ENCODE results near the gene BACH2. TPM values are rescaled to one million over a fixed set of nuclear protein-coding genes. Genes with fewer than 3 reads are reported as not detected.
"Not testable (repeated sequence)": the region's sequence is repeated elsewhere in the genome, so short reads cannot be mapped to it uniquely, and the experiment has no call there.

The BACH2 gene
- polyA plus RNA-seq, 1 experiment = 0.10 TPM

DNA sequence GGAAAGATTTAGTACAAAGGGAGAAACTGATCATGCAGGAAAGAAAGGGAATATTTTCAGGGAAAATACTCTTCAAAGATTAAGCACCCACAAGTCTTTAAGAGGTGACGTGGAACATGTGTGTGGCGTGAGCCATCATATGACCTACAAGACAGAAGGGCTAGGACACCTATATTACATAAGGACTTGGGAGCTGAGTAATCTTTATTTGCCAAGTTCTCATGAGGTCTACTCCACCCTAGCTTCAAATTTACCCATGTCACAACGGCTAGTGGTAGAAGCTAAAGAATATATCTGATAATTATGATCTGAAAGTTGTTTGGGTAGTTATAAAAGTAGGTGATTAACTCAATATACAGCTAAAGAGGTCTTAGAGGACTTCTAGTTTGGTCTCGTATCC lies 234.6 kb downstream of the BACH2 start:
- DNase-seq (ENCODE audit: low read depth) = no peak
- peaks cover 2% of the 10 kb centered on the region; the same call in 1 of the 2 replicates for H3K27me3 ChIP-seq (ENCODE audit: control insufficient read depth, insufficient read depth, low read length)
- TF ChIP-seq, protein P1, sequence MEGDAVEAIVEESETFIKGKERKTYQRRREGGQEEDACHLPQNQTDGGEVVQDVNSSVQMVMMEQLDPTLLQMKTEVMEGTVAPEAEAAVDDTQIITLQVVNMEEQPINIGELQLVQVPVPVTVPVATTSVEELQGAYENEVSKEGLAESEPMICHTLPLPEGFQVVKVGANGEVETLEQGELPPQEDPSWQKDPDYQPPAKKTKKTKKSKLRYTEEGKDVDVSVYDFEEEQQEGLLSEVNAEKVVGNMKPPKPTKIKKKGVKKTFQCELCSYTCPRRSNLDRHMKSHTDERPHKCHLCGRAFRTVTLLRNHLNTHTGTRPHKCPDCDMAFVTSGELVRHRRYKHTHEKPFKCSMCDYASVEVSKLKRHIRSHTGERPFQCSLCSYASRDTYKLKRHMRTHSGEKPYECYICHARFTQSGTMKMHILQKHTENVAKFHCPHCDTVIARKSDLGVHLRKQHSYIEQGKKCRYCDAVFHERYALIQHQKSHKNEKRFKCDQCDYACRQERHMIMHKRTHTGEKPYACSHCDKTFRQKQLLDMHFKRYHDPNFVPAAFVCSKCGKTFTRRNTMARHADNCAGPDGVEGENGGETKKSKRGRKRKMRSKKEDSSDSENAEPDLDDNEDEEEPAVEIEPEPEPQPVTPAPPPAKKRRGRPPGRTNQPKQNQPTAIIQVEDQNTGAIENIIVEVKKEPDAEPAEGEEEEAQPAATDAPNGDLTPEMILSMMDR (IDR thresholded peaks at IDR 0.05; ENCODE audit: insufficient read depth, low read depth, low read length) = no peak
- CTCF ChIA-PET = interaction anchor here (1.0 to 1.1 kb wide), 2 partner anchors 16 to 27 kb away, joined by 3 to 4 read pairs; no protein-coding TSS in a partner anchor
- POLR2A ChIA-PET = no interaction called here
- H3K4me3 ChIP-seq (ENCODE audit: low read depth, low read length) = no peak overlapping the region
- no peaks in the 10 kb centered on the region for H3K36me3 ChIP-seq (ENCODE audit: control insufficient read depth, insufficient read depth, low read length)

DNA sequence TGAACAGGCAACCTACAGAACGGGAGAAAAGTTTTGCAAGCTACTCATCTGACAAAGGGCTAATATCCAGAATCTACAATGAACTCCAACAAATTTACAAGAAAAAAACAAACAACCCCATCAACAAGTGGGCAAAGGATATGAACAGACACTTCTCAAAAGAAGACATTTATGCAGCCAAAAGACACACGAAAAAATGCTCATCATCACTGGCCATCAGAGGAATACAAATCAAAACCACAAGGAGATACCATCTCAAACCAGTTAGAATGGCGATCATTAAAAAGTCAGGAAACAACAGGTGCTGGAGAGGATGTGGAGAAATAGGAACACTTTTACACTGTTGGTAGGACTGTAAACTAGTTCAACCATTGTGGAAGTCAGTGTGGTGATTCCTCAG lies 237.5 kb downstream of the BACH2 start:
- H3K36me3 ChIP-seq (ENCODE audit: control insufficient read depth, insufficient read depth, low read length); POLR2A ChIA-PET; DNase-seq (ENCODE audit: low read depth); CTCF ChIA-PET; H3K27me3 ChIP-seq (ENCODE audit: control insufficient read depth, insufficient read depth, low read length); H3K4me3 ChIP-seq (ENCODE audit: low read depth, low read length): not testable (repeated sequence)

- POLR2A ChIA-PET; H3K27me3 ChIP-seq (ENCODE audit: control insufficient read depth, insufficient read depth, low read length); H3K4me3 ChIP-seq (ENCODE audit: low read depth, low read length); DNase-seq (ENCODE audit: low read depth); H3K36me3 ChIP-seq (ENCODE audit: control insufficient read depth, insufficient read depth, low read length); CTCF ChIA-PET: not testable (repeated sequence)
These were observed 240.7 kb downstream of the BACH2 start for GRCh38 chr6:90055924-90056323.

DNA sequence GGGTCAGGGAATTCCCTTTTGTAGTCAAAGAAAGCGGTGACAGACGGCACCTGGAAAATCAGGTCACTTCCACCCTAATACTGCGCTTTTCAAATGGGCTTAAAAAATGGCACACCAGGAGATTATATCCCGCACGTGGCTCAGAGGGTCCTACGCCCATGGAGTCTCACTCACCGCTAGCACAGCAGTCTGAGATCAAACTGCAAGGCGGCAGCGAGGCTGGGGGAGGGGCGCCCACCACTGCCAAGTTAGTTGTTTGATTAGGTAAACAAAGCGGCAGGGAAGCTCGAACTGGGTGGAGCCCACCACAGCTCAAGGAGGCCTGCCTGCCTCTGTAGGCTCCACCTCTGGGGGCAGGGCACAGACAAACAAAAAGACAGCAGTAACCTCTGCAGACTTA lies 242.4 kb downstream of the BACH2 start:
- CTCF ChIA-PET; H3K4me3 ChIP-seq (ENCODE audit: low read depth, low read length); H3K36me3 ChIP-seq (ENCODE audit: control insufficient read depth, insufficient read depth, low read length); POLR2A ChIA-PET; DNase-seq (ENCODE audit: low read depth); H3K27me3 ChIP-seq (ENCODE audit: control insufficient read depth, insufficient read depth, low read length): not testable (repeated sequence)

DNA sequence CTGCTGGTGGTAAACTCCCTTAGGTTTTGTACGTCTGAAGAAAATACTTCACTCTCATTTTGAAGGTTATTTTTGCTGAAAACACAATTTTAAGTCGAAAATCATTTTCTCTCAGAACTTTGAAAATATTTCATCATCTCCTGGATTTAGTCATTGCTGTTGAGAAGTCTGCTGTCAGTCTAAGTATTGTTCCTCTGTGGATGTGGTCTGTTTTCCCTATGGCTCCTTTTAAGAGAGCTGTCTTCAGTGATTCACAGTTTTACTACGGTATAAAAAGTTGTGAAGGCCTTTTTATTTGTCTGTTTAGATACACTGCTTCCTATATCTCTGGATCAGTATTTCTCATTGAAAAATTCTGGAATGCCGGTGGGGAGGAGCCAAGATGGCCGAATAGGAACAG lies 243.0 kb downstream of the BACH2 start:
- ChIA-PET CTCF (interaction anchor here (0.5 kb wide), 1 partner anchor 92 kb away, joined by 3 read pairs; no protein-coding TSS in a partner anchor), POLR2A (no interaction called here)
- no peak for DNase-seq (ENCODE audit: low read depth)
- Histone ChIP-seq H3K4me3 (ENCODE audit: low read depth, low read length) (no peak overlapping the region), H3K36me3 (ENCODE audit: control insufficient read depth, insufficient read depth, low read length) (no peaks in the 10 kb centered on the region), H3K27me3 (ENCODE audit: control insufficient read depth, insufficient read depth, low read length) (no peaks in the 10 kb centered on the region)
- TF ChIP-seq, protein P1 (IDR thresholded peaks at IDR 0.05; ENCODE audit: insufficient read depth, low read depth, low read length) = no peak

DNA sequence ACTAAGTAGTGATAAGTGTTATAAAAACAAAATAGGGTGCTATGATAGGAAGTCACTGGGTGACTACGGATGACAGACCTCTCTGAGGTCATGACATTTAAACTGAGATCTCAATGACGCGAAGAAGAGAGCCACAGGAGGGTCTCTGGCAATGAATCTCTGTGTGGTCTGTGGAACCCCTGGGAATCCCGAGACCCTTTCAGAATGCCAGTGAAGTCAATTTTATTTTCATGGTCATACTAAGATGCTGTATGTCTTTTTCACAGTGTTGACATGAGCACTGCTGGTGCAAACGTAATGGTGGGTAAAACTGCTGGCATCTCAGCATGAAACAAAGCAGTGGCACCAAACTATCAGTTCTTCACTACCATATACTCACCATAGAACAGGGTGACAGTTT lies 247.3 kb downstream of the BACH2 start:
- no peaks in the 10 kb centered on the region for H3K27me3 ChIP-seq (ENCODE audit: control insufficient read depth, insufficient read depth, low read length)
- no peak for DNase-seq (ENCODE audit: low read depth)
- no peaks in the 10 kb centered on the region for H3K36me3 ChIP-seq (ENCODE audit: control insufficient read depth, insufficient read depth, low read length)
- CTCF ChIA-PET = interaction anchor here (1.0 kb wide), 2 partner anchors 43 to 47 kb away, joined by 3 read pairs; no protein-coding TSS in a partner anchor
- no peak overlapping the region for H3K4me3 ChIP-seq (ENCODE audit: low read depth, low read length)
- POLR2A ChIA-PET = no interaction called here
- TF ChIP-seq, protein P1 (IDR thresholded peaks at IDR 0.05; ENCODE audit: insufficient read depth, low read depth, low read length) = no peak

GRCh38 chr6:90048206-90048967 lies 248.3 kb downstream of the BACH2 start:
- H3K36me3 ChIP-seq (ENCODE audit: control insufficient read depth, insufficient read depth, low read length) = no peaks in the 10 kb centered on the region
- ChIA-PET CTCF (interaction anchor here (1.0 kb wide), 2 partner anchors 44 to 48 kb away, joined by 3 read pairs; no protein-coding TSS in a partner anchor), POLR2A (no interaction called here)
- no peaks in the 10 kb centered on the region for H3K27me3 ChIP-seq (ENCODE audit: control insufficient read depth, insufficient read depth, low read length)
- no peak for DNase-seq (ENCODE audit: low read depth)
- TF ChIP-seq, protein P1 (IDR thresholded peaks at IDR 0.05; ENCODE audit: insufficient read depth, low read depth, low read length) = no peak
- no peak overlapping the region for H3K4me3 ChIP-seq (ENCODE audit: low read depth, low read length)

Measured in BJ (cell line).